Activated CD8-positive, alpha-beta memory T cell treated with anti-CD3 and anti-CD28 coated beads for 1 hour (primary cell): ENCODE data around the gene P2RY2.
"Not testable (repeated sequence)": the region's sequence is repeated elsewhere in the genome, so short reads cannot be mapped to it uniquely, and the experiment has no call there.

Source experiments
- DNase-seq, 2 donors: peaks; one replicate each; pipeline ENCODE4 v3.0.0-alpha.2; 2020; ENCODE audit warnings: low read depth in 1 of 2; ENCODE audit errors: extremely low read depth in 1 of 2

P2RY2 gene

DNA sequence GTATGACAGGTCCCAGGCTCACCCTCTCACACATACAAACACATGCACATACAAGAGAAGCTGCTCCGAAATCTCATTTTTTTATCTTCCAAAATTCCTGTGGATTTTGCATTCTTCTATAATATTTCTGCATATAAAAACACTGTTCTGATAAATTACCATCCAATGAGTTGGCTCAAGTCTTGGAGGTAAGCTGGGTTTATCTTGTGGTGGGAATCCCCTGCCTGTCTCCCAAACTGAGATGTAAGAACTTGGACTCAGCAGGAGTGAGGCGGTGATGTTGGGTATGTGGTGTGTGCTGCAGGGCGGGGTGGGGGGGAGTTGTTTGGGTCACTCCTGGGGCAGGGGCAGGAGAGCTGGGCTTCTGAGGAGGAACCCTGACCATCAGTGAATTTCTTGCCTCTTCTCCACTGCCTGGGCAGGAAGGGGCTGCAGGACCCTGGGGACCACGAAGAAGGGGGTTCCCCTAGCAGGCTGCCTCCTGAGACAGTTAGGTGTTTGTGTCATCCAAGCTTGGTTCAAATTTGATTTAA lies 47.3 kb downstream of the P2RY2 start:
- no peak for DNase-seq

GRCh38 chr11:73265853-73266645 lies 48.0 kb downstream of the P2RY2 start:
- DNase-seq: no peak

GRCh38 chr11:73266646-73267020 lies 48.6 kb downstream of the P2RY2 start:
- DNase-seq: no peak

GRCh38 chr11:73267122-73267846 lies 49.2 kb downstream of the P2RY2 start:
- no peak for DNase-seq

DNA sequence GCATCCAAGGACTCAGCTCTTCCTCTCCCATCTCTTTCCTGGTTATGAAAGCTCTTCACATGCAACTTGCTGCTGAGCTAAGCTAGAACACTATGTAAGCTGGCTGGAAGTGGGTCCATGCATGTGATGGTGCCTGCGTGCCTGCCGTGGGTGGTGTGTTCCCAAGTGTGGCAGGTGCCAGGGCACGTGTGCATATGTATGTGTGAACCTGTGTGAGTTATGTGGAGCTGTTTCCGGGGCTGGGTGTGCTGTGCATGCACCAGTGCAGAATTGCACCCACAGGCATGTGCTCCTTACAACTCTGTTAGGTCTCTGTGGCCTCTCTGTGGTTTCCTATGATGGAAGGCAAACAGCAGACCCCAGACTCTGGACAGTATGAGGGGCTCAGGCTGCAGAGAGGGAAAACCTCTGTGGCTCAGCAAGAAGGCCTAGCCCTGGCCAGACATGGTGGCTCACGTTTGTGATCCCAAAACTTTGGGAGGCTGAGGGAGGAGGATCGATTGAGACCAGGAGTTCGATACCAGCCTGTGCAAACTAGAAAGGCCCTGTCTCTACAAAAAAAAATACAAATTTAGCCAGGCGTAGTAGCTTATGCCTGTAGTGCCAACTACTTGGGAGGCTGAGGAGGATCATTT lies 49.9 kb downstream of the P2RY2 start:
- DNase-seq: no peak

DNA sequence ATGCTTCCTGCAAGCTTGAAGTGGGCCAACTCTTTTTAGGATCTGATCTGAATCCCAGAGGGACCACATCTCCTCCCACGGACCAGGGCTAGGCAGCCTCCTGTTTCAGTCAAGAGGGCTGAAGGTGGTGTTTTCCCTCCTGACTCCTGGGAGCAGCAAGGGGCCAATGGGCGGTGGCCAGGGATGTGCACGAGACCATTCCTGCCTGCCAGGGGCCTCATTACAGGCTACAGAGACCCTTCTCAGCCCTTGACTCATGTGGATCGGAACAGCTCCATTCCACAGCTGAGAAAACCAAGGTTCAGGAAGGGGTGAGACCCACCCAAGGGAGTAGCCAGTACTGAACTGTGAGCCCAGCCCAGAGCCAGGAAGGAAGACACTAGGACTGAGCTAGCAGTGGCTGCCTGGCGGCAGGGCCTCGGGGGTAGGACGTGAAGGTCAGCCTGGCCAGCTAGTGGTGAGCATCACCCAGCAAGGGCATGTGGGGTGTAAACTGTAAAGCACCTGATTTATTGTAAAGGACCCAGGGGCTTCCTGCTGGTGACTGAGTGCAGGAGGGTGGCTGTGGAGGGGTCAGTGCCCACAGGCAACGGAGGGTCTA lies 50.7 kb downstream of the P2RY2 start:
- no peak for DNase-seq

- no peak for DNase-seq
Observed at GRCh38 chr11:73269459-73270015, 51.5 kb downstream of the P2RY2 start.

GRCh38 chr11:73270016-73270854 lies 52.2 kb downstream of the P2RY2 start:
- no peak for DNase-seq

DNA sequence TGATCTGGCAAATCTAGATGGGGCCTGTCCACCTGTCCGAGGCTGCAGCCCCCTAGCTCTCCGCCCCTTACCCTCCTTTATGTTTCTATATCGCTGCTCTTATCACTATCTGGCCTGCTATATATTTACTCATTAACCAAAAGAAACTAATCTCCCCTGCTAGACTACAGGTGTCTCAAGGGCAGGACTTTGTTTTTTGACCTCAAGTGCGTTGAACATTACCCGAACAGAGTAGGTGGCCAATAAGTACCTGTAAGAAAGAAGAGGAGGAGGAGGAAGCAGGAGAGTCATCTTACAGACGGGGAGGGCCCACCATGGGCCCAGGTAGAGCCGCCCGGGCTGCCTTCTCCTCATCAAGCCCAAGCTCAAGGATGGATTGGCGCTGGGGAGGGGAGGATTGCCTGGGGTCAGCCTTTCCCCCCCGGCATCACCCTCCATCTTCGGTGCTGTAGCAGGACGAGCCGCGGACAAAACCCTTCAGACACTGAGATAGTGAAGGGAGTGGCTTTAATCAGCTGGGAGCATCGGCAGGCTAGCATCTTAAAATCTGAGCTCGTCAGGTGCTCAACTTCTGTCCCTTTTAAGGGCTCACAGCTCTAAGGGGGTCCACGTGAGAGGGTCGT lies 52.9 kb downstream of the P2RY2 start:
- no peak for DNase-seq

DNA sequence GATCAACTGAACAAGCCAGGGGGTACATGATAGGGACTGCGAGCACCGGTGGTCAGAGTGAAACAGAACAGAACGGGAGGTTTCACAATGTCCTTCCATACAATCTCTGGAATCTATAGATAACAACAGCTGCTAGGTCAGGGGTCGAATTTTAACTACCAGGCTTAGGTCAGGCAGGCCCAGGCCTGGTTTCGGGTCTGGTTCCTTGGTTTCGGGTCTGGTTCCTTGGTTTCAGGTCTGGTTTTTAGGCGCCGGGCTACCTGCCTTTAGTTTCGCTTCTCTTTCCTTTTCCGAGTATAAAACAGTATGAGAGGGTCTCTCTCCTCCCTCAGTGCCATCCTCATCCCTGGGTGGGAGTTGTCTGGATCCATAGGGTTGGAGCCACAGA lies 53.4 kb downstream of the P2RY2 start:
- not testable (repeated sequence) for DNase-seq

DNA sequence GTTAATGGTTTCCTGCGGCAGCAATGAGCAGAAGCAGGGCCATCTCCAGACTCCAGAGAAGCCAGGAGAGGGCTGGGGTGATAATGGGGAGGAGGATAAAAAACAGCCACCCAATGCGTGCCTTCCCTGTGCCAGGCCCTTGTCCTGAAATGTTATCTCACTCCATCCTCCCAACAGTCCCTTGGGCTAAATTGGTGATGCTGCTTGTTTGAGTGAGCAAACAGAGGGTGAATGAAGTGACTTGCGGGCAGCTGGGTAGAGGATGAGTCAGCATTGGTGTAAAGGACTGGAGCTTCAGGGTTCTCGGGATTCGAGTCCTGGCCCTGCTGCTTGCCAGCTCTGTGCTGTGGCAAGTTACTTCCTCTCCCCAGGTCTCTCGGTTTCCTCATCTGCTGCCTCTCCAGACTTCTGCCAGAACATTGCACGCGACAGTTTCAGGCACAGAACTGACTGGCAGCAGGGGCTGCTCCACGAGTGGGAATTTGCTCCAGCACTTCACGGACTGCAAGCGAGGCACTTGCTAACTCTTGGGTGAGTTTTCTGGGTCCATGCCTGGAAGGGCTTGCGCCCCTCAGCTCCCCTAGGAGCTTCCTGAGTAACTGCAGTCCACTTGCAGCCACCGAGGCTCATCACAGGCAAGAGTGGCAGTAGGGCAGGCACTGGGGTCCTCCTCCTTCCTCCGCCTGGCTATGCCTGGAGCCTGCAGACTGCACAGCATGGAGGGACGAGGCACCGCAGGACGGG lies 54.0 kb downstream of the P2RY2 start, which contains the start of gene P2RY6:
Gene P2RY6, plus strand, starts transcription at position 403 of the 744 bp plus-strand sequence. CDS start 24,181 bp downstream, outside the sequence.
- DNase-seq: no peak

- DNase-seq: no peak
Observed at GRCh38 chr11:73272680-73273038, 54.6 kb downstream of the P2RY2 start.

- DNase-seq: no peak
Observed at GRCh38 chr11:73273222-73273895, 55.3 kb downstream of the P2RY2 start.

DNA sequence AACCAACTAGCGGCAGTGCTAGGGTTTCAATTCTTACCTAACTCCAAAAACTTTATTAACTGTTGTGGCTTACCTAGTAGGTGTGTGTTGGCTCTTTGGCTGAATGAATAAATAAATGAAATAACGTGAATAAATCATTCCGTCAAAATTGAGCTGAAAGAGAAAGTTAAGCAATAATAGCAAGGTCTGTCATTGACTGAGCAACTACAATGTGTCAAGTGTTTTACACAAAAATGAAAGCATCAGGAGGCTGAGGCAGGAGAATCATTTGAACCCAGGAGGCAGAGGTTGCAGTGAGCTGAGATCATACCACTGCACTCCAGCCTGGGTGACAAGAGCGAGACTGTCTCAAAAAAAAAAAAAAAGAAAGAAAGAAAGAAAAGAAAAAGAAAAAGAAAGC lies 56.1 kb downstream of the P2RY2 start:
- DNase-seq: not testable (repeated sequence)

DNA sequence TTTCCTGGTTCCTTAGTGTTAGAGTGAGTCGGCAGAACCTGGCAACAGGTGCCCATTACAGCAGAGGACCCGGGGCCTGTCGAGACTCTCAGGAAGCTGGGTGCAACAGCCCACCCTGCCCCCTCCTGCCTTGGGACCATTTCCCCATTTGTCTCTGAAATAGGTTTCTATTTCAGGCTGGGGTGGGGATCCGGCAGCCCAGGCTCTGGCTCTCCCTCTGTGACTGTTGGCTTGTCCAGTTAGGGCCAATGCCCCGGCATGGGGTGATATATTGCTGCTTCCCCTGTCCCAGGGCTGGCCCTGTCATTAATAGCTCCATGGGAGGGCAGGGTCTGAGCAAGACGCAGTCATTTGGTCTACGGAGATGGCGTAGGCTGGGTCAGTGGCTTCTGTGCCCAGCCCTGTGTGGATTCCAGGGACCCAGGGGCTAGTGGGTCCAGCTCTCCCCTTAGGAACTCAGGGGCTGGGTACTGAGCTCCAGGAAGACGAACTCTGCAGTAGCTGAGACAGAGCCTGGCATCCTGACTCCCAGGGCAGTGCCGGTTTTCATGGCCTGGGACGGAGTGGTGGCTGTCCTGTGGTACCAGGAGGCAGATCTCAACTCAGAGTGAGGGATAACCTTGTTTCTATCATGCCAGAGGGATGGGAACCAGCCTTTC lies 56.8 kb downstream of the P2RY2 start:
- DNase-seq: no peak

DNA sequence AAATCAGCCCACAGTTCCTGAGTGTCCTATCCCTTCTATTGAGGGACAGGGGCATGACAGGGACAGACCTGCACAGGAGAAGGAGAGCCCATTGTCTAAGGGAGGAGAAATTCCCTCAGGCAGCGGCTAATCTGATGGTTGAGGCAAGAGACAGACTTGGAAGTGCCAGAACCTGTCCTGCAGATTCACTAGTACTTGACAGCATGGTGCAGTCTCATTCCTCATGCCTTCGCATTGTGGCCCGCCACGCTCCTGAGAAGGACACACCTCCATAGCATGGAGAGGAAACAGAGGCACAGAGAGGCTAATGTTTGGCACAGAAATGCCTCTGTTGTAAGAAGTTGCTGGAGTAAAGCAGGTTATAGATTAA lies 57.3 kb downstream of the P2RY2 start:
- DNase-seq: no peak

DNA sequence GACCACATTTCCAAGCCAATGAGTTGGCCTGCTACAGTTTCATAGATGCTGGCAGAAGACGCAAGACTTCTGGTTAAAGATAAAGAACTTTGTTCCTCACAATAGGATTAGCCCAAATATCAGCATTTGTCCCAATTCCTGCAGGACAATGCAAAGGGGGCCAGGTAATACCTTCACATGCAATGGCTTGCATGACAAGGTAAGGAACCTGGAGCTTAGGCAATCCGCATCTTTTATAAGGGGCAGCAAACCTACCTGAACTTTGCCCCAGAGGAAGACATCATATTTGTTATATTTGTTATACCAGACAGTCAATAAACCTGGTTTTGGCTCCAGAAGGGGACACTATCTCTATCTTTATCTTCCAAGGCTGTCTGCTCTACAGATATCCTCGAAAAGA lies 59.4 kb downstream of the P2RY2 start:
- no peak for DNase-seq

DNA sequence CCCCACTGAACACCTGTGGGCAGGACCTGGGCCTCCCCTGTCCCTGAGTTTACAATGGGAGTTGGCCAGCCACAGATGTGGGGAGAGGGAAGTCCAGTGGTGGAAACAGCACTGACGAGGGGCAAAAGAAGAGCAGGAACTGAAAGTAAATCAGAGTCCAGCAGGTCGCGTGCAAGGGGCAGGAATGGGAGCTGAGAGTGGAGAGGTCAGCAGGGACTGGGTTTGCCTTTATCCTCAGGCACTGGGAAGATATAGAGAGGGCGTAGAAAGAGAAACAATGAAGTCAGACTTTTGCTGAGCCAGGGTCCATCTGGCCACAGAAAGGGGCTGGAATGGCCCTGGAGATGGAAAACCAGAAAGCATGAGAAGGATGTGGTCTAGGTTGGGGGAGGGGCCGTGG lies 62.5 kb downstream of the P2RY2 start:
- no peak for DNase-seq
